Inflammatory macrophage treated with lipopolysaccharide for 4 hours (primary cell): ENCODE data around the gene C18orf54.

Experiments used
- DNase-seq: peaks from one replicate; pipeline ENCODE4 v3.0.0-alpha.2; 2020

C18orf54 gene

DNA sequence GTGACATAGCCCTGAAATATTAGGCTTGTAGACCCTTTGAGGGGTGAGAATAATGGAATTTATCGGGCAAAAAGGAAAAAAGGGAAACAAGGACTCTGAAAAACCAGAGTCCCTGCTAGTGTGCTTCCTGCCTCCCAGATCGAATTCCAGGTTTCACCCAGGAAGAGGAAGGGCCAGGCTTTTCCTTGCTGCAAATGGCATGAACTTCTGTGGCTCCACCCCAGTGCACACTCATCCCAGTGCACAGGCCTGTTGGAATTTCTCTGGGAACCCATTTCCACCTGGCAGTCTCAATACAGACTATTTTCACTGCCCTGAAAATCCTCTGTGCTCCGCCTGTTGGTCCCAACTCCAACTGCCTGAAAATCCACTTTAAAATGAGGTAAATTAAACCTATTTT is 29.9 kb downstream of the C18orf54 start:
- no peak for DNase-seq

DNA sequence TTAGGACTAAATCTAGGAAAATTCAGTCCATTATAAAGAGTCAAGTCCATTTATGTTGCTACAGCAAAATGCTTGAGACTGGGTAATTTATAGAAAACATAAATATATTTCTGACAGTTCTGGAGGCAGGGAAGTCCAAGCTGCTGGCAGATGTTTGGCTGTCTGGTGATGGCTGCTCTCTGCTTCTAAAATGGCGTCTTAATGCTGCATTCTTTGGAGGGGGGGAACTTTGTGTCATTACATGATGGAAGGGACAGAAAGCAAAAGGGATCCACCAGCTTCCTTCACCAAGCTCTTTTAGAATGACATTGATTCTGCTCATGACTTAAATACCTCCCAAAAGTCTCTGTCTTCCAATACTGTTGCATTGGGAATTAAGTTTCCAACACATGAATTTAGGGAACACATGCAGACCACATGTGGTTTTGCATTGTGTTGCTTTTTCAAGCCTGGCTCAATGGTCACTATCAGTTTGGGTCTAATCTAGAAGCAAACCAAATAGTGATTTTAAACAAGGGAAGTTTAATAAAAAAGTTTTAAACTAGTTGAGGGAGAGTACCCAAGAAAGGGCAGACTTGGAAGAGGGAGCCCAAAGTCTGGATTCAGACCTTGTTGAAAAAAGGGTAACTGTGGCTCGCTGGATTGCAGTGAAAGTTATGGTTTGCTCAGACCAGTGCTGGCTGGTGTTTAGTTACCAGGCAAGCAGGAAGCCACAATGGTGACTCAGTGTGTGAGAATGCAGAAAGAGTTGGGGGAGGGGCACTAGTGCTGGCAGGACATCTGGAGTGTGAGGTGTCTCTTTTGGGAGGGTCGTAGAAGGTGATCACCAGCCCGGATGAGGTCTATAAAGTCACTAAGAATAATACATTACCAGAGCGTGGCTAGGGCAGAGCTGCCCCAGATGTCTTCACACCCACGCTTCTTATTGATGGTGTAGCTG is 30.8 kb downstream of the C18orf54 start:
- DNase-seq: peak; percentile 51

DNA sequence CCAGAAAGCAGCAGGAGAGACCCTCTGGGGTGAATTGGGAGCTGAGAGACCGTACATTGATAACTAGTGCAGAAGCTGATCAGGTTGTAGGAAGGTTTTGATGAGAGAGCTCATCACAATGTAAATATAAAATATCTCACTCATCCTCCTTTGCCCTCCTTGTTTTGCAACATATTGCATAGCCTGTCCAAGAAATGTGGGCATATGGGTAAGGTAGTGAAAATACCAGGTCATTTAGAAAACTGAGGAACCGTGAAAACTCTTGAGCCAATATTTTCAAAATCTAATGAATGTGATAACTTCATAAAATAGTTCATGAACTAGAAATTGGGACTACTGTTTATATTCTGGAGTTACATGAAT is 31.4 kb downstream of the C18orf54 start:
- DNase-seq: no peak

DNA sequence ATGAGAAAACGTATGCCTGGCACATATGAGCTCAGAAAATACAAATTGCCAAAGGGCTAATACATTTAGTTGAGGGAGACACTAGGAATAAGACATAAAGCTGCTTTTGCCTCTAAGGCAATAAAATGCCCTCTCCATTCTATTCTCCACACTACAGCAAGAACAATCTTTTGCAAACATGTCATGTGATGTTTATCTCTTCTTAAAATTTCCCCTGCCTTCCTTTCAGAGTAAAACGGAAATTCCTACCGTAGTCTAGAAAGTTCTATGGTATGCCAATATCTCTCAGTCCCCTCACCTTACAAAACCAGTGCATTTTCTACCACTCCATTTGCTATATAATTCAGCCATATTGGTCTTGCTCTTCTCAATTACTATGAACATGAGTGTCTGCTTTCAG is 33.1 kb downstream of the C18orf54 start:
- DNase-seq: no peak

DNA sequence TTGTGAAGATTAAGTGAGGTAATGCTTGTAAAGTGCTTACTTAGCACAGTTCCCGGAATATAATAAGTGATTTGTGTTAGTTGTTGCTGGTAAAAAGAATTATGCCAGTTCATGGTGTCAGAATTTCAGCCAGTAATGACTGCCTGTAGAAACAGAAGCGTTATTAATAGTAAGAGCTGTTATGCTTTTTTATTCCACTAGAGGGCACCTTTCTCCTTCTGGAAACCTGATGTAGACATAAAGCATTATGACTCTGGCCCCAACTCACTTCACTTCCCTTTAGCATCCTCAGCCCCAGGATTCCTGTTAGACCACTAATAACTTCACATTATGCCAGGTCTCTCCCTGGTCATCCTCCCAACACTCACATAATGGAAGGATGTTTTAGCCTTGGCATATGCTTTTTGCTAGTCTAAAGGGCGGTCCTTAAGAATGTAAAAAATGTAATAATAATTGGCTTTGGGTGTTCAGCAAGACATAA is 34.9 kb downstream of the C18orf54 start:
- peak; percentile 79 for DNase-seq

DNA sequence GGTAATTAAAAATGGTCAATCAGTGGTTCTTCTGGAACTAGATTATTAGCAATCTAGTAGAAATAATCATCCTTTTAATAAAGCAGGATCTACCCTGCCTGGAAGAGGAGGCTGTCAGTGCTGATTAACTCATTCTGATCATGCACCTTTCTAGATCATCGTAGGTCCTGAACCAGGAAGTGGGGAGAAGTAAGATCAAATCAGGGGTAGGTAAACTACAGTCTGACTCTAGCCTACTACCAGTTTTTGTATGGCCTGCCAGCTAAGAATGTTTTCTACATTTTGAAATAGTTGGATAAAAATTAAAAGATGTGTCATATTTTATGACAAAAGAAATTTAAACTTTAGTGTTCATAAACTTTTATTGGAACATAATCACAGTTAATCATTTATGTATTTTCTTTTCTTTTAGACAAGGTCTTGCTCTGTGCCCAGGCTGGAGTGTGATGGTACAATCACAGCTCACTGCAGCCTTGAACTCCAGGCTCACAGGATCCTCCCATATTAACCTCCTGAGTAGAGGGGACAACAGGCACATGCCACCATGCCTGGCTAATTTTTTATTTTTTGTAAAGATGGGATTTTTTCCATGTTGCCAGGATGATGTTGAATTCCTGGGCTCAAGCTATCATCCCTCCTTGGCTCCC is 36.1 kb downstream of the C18orf54 start:
- DNase-seq: no peak

DNA sequence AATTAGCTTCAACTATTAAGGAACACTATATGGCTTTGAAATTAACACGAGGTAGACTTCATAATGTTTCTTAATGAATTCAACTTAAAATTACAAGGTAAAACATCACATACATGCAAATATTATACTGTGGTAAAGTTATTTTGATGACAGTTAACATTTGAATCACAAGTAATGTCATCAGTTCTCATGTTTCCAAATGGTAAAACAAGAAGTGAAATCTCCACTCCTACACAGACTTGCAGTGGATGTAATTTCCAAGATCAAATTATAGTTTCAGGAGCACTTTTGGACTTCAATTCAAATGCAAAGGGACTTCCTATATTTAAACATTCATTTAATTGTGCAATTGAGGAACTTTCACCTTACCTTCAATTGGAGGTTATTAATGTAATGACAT is 39.1 kb downstream of the C18orf54 start:
- DNase-seq: peak; percentile 85

DNA sequence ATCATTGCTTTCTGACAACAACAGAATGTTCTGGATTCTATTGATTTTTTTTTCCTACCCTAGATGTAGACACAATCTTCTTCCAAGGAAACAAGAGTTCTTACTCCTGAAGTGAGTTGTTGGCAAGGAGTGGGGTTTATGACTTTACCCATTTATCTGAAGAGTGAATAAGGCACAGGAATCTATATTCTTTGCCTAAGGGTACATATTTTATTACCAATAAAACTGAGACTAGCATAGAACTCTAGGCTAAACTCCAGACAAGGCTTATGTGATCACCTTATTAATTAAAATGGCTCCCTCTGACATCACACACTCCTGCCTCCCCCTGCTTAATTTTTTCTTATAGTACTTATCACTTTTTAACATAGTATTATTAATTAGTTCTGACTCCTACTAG is 47.6 kb downstream of the C18orf54 start:
- DNase-seq: no peak

DNA sequence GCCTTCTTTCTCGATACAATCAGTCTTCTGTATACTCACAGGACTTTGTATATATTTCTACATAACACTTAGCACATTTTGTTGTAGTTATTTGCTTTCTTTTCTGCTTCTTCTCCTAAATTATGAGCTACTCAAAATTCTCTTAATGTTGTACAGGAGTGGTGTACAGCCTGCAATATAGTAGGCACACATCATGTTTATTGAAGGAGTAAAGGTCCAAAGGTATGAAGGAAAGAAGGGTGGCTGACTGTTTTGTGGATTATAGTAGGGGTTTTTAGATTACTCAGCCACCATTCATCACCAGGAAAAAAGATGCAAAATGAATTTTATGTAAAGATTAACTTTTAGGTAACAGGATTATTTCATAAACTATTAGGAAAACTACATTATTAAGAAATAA is 54.1 kb downstream of the C18orf54 start:
- no peak for DNase-seq

DNA sequence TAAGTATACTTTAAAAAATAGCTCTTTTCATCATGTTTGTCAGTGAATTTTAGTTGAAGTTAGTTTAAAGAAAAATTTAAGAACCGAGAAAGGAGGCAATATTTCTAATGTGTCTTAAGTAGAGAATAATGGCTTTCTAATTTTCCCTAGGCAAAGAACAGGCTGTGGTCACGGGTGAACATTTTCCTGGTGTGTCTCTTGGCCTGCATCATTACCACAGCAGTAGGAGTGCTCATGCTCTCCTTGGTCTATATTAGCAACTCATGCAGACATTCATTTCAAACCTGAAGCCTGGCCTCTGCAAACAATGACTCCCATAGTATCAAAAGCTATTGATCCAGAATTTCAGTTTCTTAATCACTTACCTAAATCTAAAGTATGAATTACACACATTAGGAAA is 57.4 kb downstream of the C18orf54 start:
- DNase-seq: no peak

DNA sequence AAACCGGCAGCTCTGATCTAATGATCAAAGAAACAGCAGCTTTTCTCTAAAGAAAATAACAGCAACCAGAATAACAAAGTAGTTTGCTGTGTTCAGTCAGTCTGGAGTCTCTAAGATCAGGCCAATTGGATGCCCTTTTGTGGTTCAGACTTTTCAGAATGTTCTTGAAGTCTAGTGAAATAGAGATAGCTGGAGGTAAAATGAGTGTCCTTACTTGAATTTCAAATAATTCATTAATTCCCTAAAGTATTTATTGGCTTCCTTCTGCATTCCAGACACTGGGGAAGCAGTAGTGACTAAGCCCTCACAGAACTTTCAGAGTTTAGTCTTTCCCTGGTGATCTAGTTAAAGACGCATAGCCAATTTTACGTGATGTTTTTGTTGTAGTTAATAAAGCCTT is 58.7 kb downstream of the C18orf54 start:
- no peak for DNase-seq

DNA sequence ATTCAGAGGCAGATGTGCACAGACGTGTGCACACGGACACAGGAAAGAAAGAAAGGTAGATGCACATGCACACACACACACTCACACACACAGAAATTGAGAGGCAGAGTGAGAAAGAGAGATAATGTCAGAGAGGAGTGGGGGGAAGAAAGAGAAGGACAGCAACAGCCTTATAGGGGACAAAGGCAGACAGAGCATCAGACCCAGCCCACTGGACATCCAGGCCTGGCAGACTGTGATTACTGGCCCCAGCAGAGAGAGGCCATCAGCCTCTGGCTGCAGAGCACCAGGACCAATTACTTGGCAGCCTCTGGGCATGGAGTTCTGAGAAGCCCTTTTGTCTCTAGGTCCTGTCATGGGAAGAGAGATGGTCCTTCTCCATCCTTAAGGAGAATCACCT is 66.1 kb downstream of the C18orf54 start:
- DNase-seq: no peak

DNA sequence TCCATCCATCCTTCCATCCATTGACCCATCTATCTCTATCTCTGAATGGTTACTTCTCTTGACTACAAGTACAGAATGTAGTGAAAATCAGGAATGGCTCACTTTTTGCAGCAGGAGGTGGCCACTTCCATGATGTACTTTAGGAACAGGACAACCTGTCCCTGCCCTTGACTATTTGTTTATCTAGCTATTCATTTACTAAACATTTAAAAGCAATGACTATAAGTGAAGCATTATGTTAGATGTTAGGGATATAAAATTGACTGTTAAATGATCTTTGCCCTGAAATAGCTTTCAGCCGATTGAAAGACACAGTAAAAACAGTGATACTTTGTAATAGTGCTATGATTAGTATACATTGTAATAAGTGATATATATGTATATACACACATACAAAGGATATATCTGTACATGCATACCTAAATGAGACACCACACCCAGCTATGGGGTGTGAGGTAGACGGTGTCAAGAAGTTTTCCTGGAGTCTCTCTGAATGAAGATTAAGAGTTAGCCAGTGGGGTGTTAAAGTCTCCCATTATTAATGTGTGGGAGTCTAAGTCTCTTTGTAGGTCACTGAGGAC is 68.5 kb downstream of the C18orf54 start:
- DNase-seq: no peak
